AG09319 (cell line): ENCODE measurements around the gene COL23A1.

Experiments used
- DNase-seq: peaks from one replicate; pipeline ENCODE4 v3.0.0-alpha.2; 2010; ENCODE audit warnings: low read depth; ENCODE audit errors: extremely low read depth
- CTCF ChIP-seq: IDR thresholded peaks from 2 replicates; pipeline ENCODE4 v1.5.1; 2011; ENCODE audit warnings: low read depth, mild to moderate bottlenecking, inconsistent platforms, low read length, moderate library complexity

COL23A1 gene

GRCh38 chr5:178427576-178428197, 162.5 kb downstream of the COL23A1 start:
- no peak for DNase-seq
- no peak for TF ChIP-seq CTCF

- DNase-seq = no peak
- no peak for TF ChIP-seq CTCF
These were observed 163.7 kb downstream of the COL23A1 start for GRCh38 chr5:178426326-178427130.

- TF ChIP-seq CTCF = no peak
- DNase-seq = no peak
These were observed 164.5 kb downstream of the COL23A1 start for GRCh38 chr5:178425621-178426068.

- TF ChIP-seq CTCF = no peak
- no peak for DNase-seq
These were observed 165.4 kb downstream of the COL23A1 start for GRCh38 chr5:178424810-178425177.

GRCh38 chr5:178423901-178424809, 166.0 kb downstream of the COL23A1 start:
- no peak for DNase-seq

GRCh38 chr5:178423431-178423830, 166.8 kb downstream of the COL23A1 start:
- no peak for TF ChIP-seq CTCF
- DNase-seq = no peak

More at GRCh38 chr5:178423901-178424809, 166.0 kb downstream of the COL23A1 start:
- TF ChIP-seq CTCF = no peak
